Psoas muscle (tissue), 8 donors: ENCODE data around the gene BNIP3. TPM values are rescaled to one million over a fixed set of nuclear protein-coding genes. Genes with fewer than 3 reads are reported as not detected.

ENCODE experiments used
- ATAC-seq, 4 donors: fragments of 200-7000 bp; cut with Tn5 transposase; one replicate each; pipeline ENCODE4 v1.9.1; 2020; ENCODE audit warnings: moderate library complexity in 3 of 4, mild to moderate bottlenecking in 2 of 4
- DNase-seq, 2 donors: peaks; one replicate each; pipeline ENCODE4 v3.0.0-alpha.2; 2020
- H3K27ac ChIP-seq: fragments of 200-600 bp; one replicate; pipeline ENCODE4 v1.8.0; 2022
- H3K27me3 ChIP-seq, 3 donors: fragments of 200-600 bp in 1 of 3; one replicate each; pipeline versions ENCODE4 v1.6.1 to v1.8.0; 2013 to 2022; ENCODE audit warnings: low read length in 2 of 3, mild to moderate bottlenecking in 2 of 3, moderate library complexity in 1 of 3; ENCODE audit not compliant: insufficient read depth in 3 of 3
- H3K36me3 ChIP-seq, 2 donors: fragments of 200-600 bp in 1 of 2; one replicate each; pipeline versions ENCODE4 v1.6.1 to v1.8.0; 2013 to 2022; ENCODE audit warnings: low read depth in 1 of 2, mild to moderate bottlenecking in 1 of 2, moderate library complexity in 1 of 2; ENCODE audit not compliant: insufficient read depth in 1 of 2
- H3K4me1 ChIP-seq: fragments of 200-600 bp; one replicate; pipeline ENCODE4 v1.8.0; 2022
- H3K4me3 ChIP-seq: fragments of 200-600 bp; one replicate; pipeline ENCODE4 v1.8.0; 2022; ENCODE audit warnings: mild to moderate bottlenecking
- H3K9me3 ChIP-seq: fragments of 200-600 bp; one replicate; pipeline ENCODE4 v1.8.0; 2022
- CTCF ChIP-seq: fragments of 200-600 bp; IDR thresholded peaks from one replicate; pipeline ENCODE4 v1.8.0; 2022; ENCODE audit warnings: antibody characterized with exemption
- WGBS, 3 donors: extraction: QIAGEN DNeasy Blood & Tissue Kit; methylation state at CpG; one replicate each; pipeline versions ENCODE4 v1.1.6 to v1.1.7; 2013; 5-methylcytosine and 5-hydroxymethylcytosine counted together
- intact Hi-C, 2 donors: fragments of 100-400 bp; cut with DNase I; formaldehyde crosslinking; loops; one replicate each; pipeline versions ENCODE4 v1.11.0 to v1.14.2; 2022
- polyA plus RNA-seq, 3 donors: library from polyadenylated mRNA; stranded (reverse); fragments of 200-250 nt; gene quantifications; one replicate each; pipeline ENCODE4 v1.2.3, GENCODE V29; 2013
- total RNA-seq, 4 donors: library from RNA; stranded (reverse); fragmentation: NEBNext Ultra II Directional in 2 of 4; extraction: Animal tissue kit (Norgen Biotek cat#: 25700) in 2 of 4; gene quantifications; one replicate each; pipeline versions ENCODE4 v1.2.1 to v1.2.4, GENCODE V29; 2021 to 2023
- donor health status: healthy with polysubstance abuse.
- donor health status: DM: no; HTN: no; CAD: no; lungs with moderate emphysema.
- donor health status: Bipolar disorder and iron deficiency.
- donor health status: healthy.
- donor health status: DM: yes; HTN: yes; CAD: no.
- donor health status: DM: no; HTN: no; CAD: no.
- donor health status: DM: no; HTN: no; CAD: no.
- donor health status: DM: yes; HTN: yes; CAD: no.

The BNIP3 gene
- total and polyA plus RNA-seq, 7 donors = 85.9 to 210 (median 149) TPM

DNA sequence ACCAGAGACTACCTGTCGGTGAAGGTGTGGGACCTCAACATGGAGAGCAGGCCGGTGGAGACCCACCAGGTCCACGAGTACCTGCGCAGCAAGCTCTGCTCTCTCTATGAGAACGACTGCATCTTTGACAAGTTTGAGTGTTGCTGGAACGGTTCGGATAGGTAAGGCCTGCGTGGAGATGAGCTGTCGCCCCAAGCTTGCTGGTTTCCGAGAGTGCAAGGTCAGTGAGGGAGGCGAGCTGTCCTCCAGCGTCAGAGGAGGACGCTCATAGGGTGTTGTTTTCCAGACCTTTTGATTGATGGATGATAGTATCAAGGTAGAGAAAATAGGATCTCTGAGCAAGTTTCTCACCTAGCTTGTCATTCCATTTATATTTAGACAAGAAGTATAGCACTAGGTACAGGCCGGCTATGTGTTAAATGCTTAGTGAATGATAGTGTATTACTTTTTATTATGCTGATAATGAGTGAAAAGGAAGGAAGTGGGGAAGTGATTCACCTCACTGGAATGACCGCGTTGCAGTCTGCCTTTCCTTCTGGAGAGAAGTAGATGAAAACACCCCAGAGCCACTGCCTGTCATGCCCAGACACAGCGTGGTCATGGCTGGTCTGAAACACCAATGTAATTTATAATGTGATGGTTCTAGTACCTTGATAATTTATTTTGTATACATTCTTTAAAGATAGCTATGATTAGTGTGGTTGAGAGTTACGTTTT lies 33.9 kb downstream of the BNIP3 start:
- no peak for ATAC-seq

DNA sequence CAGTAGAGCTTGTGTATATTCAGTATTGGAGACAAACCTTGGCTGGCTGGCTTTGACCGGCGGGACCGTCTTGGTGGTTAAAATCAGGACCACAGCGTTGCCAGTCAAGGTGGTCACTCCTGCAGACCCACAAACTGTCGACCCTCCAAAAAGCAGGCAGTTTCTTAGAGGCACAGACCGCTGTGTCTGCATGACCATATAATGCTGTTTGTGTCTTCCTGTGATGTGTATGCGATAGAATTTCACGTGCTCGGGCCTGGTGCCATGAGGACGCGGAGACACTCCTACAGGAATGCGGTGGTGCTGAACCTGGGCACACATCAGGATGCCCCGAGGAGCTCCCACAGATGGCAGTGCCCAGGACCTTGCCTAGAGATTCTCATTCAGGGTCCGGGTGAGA lies 34.8 kb downstream of the BNIP3 start:
- Histone ChIP-seq H3K27ac (no peak overlapping the region), H3K9me3 (no peaks in the 10 kb centered on the region), H3K27me3 (no peaks in the 10 kb centered on the region), H3K4me1 (peaks cover 4% of the 10 kb centered on the region), H3K36me3 (peaks cover 4 to 86% of the 10 kb centered on the region in 2 donors), H3K4me3 (no peak overlapping the region)
- TF ChIP-seq CTCF = no peak
- 94 to 96% (median 95%) methylated on average over 14 of the region's 14 CpGs for WGBS, 3 donors
- DNase-seq (no peak), ATAC-seq (no peak)
- intact Hi-C loops = no loop called here

More for the DNA sequence above, 33.9 kb downstream of the BNIP3 start:
- Histone ChIP-seq H3K27me3 (no peaks in the 10 kb centered on the region), H3K4me1 (peaks cover 4% of the 10 kb centered on the region), H3K9me3 (no peaks in the 10 kb centered on the region), H3K4me3 (no peak overlapping the region), H3K36me3 (peaks cover 4 to 82% of the 10 kb centered on the region in 2 donors), H3K27ac (no peak overlapping the region)
- no peak for TF ChIP-seq CTCF
- intact Hi-C loops = no loop called here
- WGBS, 3 donors = 91 to 92% (median 91%) methylated on average over 18 of the region's 18 CpGs
- DNase-seq = no peak

DNA sequence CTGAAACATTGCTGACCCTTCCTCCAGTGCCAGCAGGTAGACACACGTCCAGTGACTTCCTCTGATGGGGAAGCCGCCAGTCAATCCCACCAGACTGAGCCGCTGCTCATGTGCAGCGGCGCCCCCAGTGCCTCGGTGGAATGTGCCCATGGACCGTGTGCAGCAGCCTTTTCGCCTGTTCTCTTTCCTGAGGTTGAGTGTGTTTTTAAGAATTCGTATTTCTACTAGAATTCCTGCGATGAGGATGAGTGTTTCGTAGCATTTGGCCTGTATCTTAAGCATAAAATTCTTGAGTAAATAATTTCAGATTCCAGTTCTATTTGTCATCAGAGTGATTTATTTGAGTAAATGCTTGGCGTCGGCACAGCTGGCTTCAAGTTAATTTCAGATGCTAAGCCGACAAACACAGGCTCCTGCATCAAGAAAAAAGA lies 35.4 kb downstream of the BNIP3 start:
- no peak for TF ChIP-seq CTCF
- H3K9me3 ChIP-seq = no peaks in the 10 kb centered on the region
- no peak for DNase-seq
- intact Hi-C loops = no loop called here
- 78 to 89% (median 82%) methylated on average over 14 of the region's 14 CpGs for WGBS, 3 donors
- peaks cover 4% of the 10 kb centered on the region for H3K4me1 ChIP-seq
- H3K4me3 ChIP-seq = no peak overlapping the region
- H3K36me3 ChIP-seq = peaks cover 4 to 86% of the 10 kb centered on the region in 2 donors
- no peak for ATAC-seq
- no peak overlapping the region for H3K27ac ChIP-seq
- no peaks in the 10 kb centered on the region for H3K27me3 ChIP-seq

DNA sequence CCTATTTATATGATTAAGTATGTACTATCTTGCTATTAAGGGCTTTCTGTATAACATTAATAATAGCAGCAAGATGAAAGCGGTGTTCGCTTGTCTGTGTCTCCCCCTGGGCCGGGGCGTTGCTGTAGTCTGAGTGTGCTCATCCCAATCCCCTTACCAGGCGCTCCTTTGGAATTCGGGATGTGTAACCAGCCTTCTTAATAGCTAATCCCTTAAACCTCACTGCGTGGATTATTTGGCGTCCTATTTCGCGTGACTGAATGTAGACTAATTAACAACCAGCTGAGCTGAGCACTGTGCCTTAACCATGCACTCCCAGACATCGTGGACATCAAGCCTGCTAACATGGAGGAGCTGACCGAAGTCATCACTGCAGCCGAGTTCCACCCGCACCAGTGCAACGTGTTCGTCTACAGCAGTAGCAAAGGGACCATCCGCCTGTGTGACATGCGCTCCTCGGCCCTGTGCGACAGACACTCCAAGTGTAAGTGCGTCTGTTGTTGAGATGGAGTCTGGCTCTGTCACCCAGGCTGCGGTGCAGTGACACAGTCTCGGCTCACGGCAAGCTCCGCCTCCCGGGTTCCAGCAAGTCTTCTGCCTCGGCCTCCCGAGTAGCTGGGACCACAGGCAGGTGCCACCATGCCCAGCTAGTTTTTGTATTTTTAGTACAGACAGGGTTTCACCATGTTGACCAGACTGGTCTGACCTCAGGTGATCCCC lies 36.6 kb downstream of the BNIP3 start:
- intact Hi-C loops = no loop called here
- no peak for TF ChIP-seq CTCF
- Histone ChIP-seq H3K4me1 (peaks cover 2% of the 10 kb centered on the region), H3K36me3 (peaks cover 4 to 85% of the 10 kb centered on the region in 2 donors), H3K4me3 (no peak overlapping the region), H3K27ac (no peak overlapping the region), H3K27me3 (no peaks in the 10 kb centered on the region), H3K9me3 (no peaks in the 10 kb centered on the region)
- ATAC-seq (no peak), DNase-seq (no peak)
- 94 to 96% (median 94%) methylated on average over 28 of the region's 28 CpGs for WGBS, 3 donors
